Uterus (tissue), 2 donors: Measurements from ENCODE around the gene TSPAN5.

Source experiments
- POLR2A ChIP-seq, 2 donors: fragments of 450-650 bp; IDR thresholded peaks; one replicate each; pipeline ENCODE4 v1.6.1; 2016; ENCODE audit warnings: antibody characterized with exemption in 2 of 2, mild to moderate bottlenecking in 1 of 2, moderate library complexity in 1 of 2
- TF ChIP-seq, protein P1 (sequence below), 4 experiments: fragments of 200-600 bp in 2 of 4; fragments of 450-650 bp in 2 of 4; sonication (generic) in 2 of 4; IDR thresholded peaks; one replicate each; pipeline ENCODE4 v1.5.1; 2016 to 2019; ENCODE audit warnings: antibody characterized with exemption in 4 of 4, mild to moderate bottlenecking in 2 of 4, moderate library complexity in 1 of 4

- TF ChIP-seq, protein P1, sequence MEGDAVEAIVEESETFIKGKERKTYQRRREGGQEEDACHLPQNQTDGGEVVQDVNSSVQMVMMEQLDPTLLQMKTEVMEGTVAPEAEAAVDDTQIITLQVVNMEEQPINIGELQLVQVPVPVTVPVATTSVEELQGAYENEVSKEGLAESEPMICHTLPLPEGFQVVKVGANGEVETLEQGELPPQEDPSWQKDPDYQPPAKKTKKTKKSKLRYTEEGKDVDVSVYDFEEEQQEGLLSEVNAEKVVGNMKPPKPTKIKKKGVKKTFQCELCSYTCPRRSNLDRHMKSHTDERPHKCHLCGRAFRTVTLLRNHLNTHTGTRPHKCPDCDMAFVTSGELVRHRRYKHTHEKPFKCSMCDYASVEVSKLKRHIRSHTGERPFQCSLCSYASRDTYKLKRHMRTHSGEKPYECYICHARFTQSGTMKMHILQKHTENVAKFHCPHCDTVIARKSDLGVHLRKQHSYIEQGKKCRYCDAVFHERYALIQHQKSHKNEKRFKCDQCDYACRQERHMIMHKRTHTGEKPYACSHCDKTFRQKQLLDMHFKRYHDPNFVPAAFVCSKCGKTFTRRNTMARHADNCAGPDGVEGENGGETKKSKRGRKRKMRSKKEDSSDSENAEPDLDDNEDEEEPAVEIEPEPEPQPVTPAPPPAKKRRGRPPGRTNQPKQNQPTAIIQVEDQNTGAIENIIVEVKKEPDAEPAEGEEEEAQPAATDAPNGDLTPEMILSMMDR (IDR thresholded peaks at IDR 0.05): no peak
- TF ChIP-seq POLR2A (IDR thresholded peaks at IDR 0.05): no peak
Measured at GRCh38 chr4:98671131-98671530, 12.7 kb upstream of the TSPAN5 start.
